Skeletal muscle satellite cell (primary cell): ENCODE results near the gene TSSC4.

Source experiments
- H3K27me3 ChIP-seq: 2 replicates; pipeline ENCODE4 v1.7.0; 2013; ENCODE audit warnings: low read length; ENCODE audit not compliant: control insufficient read depth, insufficient read depth
- H3K36me3 ChIP-seq: 2 replicates; pipeline ENCODE4 v1.7.0; 2013; ENCODE audit warnings: mild to moderate bottlenecking, control low read depth, low read length; ENCODE audit not compliant: insufficient read depth
- H3K4me1 ChIP-seq: 2 replicates; pipeline ENCODE4 v1.7.0; 2013; ENCODE audit warnings: low read length; ENCODE audit not compliant: control insufficient read depth, insufficient read depth
- H3K4me2 ChIP-seq: 2 replicates; pipeline ENCODE4 v1.7.0; 2013; ENCODE audit warnings: mild to moderate bottlenecking, low read length
- H3K4me3 ChIP-seq: 2 replicates; pipeline ENCODE4 v1.7.0; 2013; ENCODE audit warnings: low read length
- H3K9ac ChIP-seq: 2 replicates; pipeline ENCODE4 v1.7.0; 2013; ENCODE audit warnings: mild to moderate bottlenecking, low read depth, low read length, moderate library complexity
- H3K9me3 ChIP-seq: replicated peaks from 2 replicates; pipeline ENCODE4 v1.7.0; 2013; ENCODE audit warnings: mild to moderate bottlenecking, control low read depth, low read length

Gene TSSC4

GRCh38 chr11:2381494-2382128 is 18.9 kb upstream of the TSSC4 start:
- Histone ChIP-seq H3K4me2 (peak overlapping the region; percentile 94), H3K4me1 (peaks cover 64% of the 10 kb centered on the region), H3K4me3 (no peak overlapping the region), H3K36me3 (peaks cover 10% of the 10 kb centered on the region), H3K27me3 (no peaks in the 10 kb centered on the region), H3K9ac (no peak overlapping the region), H3K9me3 (no peaks in the 10 kb centered on the region)

DNA sequence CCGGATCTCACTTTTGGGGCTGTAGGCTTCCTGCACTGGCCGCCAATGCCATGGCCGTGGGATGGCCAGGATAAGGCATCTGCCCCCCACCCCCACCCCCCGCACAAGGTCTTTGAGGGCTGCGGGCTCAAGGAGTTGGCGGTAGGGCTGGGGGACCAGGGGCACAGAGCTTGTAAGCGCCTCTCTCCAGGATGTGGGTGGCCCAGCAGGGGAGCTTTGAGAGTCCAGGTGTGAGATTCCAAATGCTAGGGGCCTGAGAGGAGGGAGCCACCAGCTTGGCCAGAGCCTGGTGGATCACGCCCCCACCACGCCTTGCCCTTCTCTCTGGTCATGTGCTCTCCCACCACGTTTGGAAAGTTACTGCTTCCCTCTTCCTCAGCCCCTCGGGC is 18.4 kb upstream of the TSSC4 start:
- H3K4me1 ChIP-seq, result peaks cover 65% of the 10 kb centered on the region
- H3K4me2 ChIP-seq, result peak overlapping the region; percentile 76
- peak overlapping the region; percentile 72 for H3K9ac ChIP-seq
- no peaks in the 10 kb centered on the region for H3K27me3 ChIP-seq
- no peak overlapping the region for H3K4me3 ChIP-seq
- peaks cover 10% of the 10 kb centered on the region for H3K36me3 ChIP-seq
- no peaks in the 10 kb centered on the region for H3K9me3 ChIP-seq

DNA sequence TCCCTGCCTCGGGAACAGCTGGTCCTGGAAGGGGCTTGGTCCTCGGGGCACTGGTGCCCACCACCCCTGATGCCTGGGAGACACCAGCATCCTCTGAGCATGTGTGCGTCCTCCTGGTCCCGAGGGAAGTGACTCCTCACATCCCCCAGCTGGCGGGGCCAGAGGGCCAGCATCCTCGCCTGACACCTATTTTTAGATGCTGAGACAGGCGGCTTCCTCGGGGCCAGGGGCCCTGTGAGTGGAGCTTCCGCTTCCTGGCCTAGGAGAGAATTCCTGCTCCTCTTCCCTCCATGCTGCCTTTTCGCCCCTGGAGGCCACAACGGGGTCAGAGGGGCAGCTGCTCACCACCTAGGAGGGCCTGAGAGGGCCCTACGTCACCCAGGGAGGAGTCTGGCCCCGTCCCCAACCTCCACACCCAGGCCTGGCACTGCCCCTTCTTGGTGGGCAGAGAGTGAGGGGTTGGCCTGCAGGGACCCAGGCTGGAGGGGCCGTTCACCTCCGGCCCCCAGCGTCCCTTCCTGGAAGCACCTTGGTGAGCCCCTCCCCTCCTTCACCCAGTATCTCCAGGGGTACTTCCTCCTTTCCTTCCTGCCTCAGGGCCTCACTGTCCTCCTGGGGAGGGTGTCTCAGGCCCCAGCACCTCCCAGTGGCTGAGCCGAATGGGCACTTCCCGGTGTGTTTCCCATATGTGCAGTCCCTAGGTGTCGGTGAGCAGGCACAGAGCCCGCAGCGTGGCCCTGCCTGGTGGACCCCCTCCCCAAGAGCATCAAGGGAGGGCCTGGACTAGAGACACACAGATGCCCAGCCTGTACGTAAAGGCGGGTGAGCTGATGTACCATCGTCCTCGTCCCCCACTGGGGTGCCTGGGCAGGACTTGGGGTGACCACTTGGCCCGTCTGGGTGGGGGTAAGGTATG is 17.4 kb upstream of the TSSC4 start:
- Histone ChIP-seq H3K9ac (peak overlapping the region; percentile 72), H3K9me3 (no peaks in the 10 kb centered on the region), H3K27me3 (no peaks in the 10 kb centered on the region), H3K4me3 (peak overlapping the region; percentile 56), H3K4me2 (peak overlapping the region; percentile 76), H3K4me1 (peaks cover 76% of the 10 kb centered on the region), H3K36me3 (peaks cover 10% of the 10 kb centered on the region)

GRCh38 chr11:2383852-2384804 is 16.4 kb upstream of the TSSC4 start:
- Histone ChIP-seq H3K27me3 (no peaks in the 10 kb centered on the region), H3K4me2 (peak overlapping the region; percentile 76), H3K4me3 (peak overlapping the region; percentile 56), H3K36me3 (peaks cover 16% of the 10 kb centered on the region), H3K9me3 (no peaks in the 10 kb centered on the region), H3K4me1 (peaks cover 85% of the 10 kb centered on the region), H3K9ac (peak overlapping the region; percentile 72)

GRCh38 chr11:2385156-2386151 is 15.1 kb upstream of the TSSC4 start:
- Histone ChIP-seq H3K9ac (no peak overlapping the region), H3K4me1 (peaks cover 88% of the 10 kb centered on the region), H3K27me3 (no peaks in the 10 kb centered on the region), H3K4me3 (no peak overlapping the region), H3K4me2 (no peak overlapping the region), H3K9me3 (no peaks in the 10 kb centered on the region), H3K36me3 (peaks cover 22% of the 10 kb centered on the region)

GRCh38 chr11:2386591-2386990 is 14.0 kb upstream of the TSSC4 start:
- H3K9me3 ChIP-seq, result no peaks in the 10 kb centered on the region
- H3K4me3 ChIP-seq, result peak overlapping the region; percentile 22
- no peaks in the 10 kb centered on the region for H3K27me3 ChIP-seq
- H3K4me1 ChIP-seq, result peaks cover 84% of the 10 kb centered on the region
- peak overlapping the region; percentile 69 for H3K9ac ChIP-seq
- peaks cover 27% of the 10 kb centered on the region for H3K36me3 ChIP-seq
- H3K4me2 ChIP-seq, result peak overlapping the region; percentile 56

GRCh38 chr11:2387266-2387987 is 13.1 kb upstream of the TSSC4 start:
- Histone ChIP-seq H3K9me3 (no peaks in the 10 kb centered on the region), H3K4me1 (peaks cover 76% of the 10 kb centered on the region), H3K4me2 (peak overlapping the region; percentile 56), H3K9ac (peak overlapping the region; percentile 69), H3K4me3 (peak overlapping the region; percentile 44), H3K27me3 (no peaks in the 10 kb centered on the region), H3K36me3 (peaks cover 30% of the 10 kb centered on the region)

DNA sequence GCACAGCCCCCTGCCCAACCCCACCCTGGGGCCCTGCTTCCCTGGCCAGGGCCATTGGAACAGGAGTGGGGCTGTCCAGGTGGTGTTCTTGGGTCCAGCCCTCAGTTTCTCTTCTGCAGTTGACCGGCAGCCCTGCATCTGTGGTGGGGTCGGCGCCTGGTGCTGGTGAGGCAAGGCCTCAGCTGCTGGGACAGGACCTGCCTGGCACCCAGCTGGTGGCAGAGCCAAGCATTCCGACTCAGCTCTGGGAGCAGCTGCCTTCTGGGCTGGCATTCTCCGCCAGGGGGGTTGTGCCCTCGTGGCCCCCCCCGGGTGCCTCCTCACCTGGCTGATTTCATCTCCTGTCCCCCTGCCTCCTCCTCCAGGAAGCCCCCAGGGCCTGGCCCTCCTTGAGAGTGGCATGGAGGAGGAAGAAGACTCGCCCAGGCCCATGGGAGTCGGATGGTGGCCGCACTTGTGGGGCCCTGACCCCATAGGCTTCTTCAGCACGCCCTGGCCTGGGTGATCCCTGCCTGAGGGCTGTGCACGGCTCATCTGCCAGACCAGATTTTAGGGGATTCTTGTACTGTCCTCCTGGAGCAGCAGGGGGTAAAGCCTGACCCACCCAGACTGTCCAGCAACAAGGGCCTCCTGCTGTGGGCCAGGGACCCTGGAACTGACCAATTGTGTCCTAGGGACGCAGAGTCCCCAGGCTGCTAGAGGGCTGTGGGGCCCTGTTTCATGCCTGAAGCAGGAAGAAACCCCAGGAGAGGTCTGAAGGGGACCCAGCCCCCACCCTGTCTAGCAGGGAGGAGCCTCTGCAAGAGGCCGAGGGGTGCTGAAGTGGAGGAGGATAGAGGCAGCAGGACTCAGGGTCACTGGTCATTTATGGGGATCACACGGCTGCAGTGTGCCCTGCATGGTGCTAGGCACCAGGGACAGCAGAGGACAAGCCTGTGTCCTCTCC is 11.8 kb upstream of the TSSC4 start:
- Histone ChIP-seq H3K9me3 (no peaks in the 10 kb centered on the region), H3K4me1 (peaks cover 63% of the 10 kb centered on the region), H3K4me3 (no peak overlapping the region), H3K36me3 (peaks cover 30% of the 10 kb centered on the region), H3K9ac (peak overlapping the region; percentile 69), H3K4me2 (no peak overlapping the region), H3K27me3 (no peaks in the 10 kb centered on the region)

DNA sequence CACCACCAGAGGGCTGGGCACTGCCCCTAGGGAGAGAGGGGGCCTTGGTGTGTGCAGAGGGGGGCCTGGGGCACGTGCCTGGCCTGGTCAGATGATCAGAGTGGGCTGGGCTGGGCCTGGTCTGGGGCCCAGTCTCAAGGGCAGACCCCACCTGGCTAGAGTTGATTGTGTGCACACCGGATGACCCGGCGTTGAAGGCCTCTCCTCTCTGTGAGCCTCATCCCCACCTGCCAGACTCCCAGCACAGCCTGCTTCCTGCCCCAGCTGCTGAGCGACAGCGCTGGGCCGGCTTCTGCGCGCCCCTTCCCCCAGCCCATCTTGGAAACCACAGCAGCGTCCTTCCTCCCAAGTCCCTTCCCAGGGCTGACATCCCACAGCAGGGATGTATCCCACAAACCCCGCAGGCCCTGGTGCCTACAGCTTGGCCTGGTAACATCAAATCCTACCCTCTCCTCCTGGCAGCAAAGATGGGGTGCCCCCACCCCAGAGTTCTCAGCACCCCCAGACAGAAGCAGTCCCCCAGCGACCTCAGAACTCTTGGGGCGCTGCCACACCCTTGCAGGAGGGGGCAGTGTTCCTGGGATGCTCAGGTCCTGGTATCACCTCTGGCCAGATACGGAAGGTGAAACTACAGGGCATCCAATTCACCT is 11.0 kb upstream of the TSSC4 start:
- peaks cover 59% of the 10 kb centered on the region for H3K4me1 ChIP-seq
- peak overlapping the region; percentile 27 for H3K9ac ChIP-seq
- no peak overlapping the region for H3K4me3 ChIP-seq
- no peak overlapping the region for H3K4me2 ChIP-seq
- peaks cover 38% of the 10 kb centered on the region for H3K36me3 ChIP-seq
- H3K9me3 ChIP-seq, result no peaks in the 10 kb centered on the region
- H3K27me3 ChIP-seq, result no peaks in the 10 kb centered on the region
